Measurements from ENCODE around the gene MAMDC2. TPM values are rescaled to one million over a fixed set of nuclear protein-coding genes. Genes with fewer than 3 reads are reported as not detected.

MAMDC2 gene
- total and polyA plus RNA-seq, 2 of the 4 experiments (the other 2 are of a cell fraction), result 5.0 to 5.2 TPM

- intact Hi-C loops (cut with micrococcal nuclease), result loop anchor here (5.0 to 10.0 kb wide), 4 partner anchors 343 to 806 kb away; partner anchors contain the start of gene APBA1
- H3K36me3 ChIP-seq (ENCODE audit: control insufficient read depth, insufficient read depth, low read length), result no peaks in the 10 kb centered on the region
- POLR2A ChIA-PET (ENCODE audit: unreplicated experiment), result no interaction called here
Measured at GRCh38 chr9:70228118-70228517, 184.5 kb downstream of the MAMDC2 start.

More at GRCh38 chr9:70228118-70228517, 184.5 kb downstream of the MAMDC2 start:
- no peak overlapping the region for H2AFZ ChIP-seq (replicated peaks; ENCODE audit: low read length, poor library complexity)
- BruUV-seq (replicated peaks), result no TSS peak
- WGBS, 2 experiments (ENCODE audit: extremely low coverage in 2 of 2, insufficient read length in 1 of 2), result no CpG with 5 or more reads among the region's 2 CpGs
- H4K5ac ChIP-seq (ENCODE audit: low read depth, low read length), result peak overlapping the region; percentile 26; the same call in 1 of the 2 replicates
- H3K4me1 ChIP-seq (ENCODE audit: control insufficient read depth, insufficient read depth, low read length), result peaks cover 7% of the 10 kb centered on the region
- no peak overlapping the region for H3K27ac ChIP-seq (ENCODE audit: insufficient read depth, low read length)
- no peak overlapping the region for H2BK5ac ChIP-seq (ENCODE audit: low read depth, low read length, poor library complexity, severe bottlenecking)
- CTCF ChIA-PET, result no interaction called here
- no peak overlapping the region for H4K91ac ChIP-seq (ENCODE audit: insufficient read depth, low read depth, low read length)
- no peak overlapping the region for H3K4ac ChIP-seq (ENCODE audit: low read depth, low read length)
- H3K18ac ChIP-seq (ENCODE audit: low read depth, low read length), result no peak overlapping the region
- H2BK120ac ChIP-seq (ENCODE audit: low read depth, low read length), result no peak overlapping the region
- no peak overlapping the region for H2AK5ac ChIP-seq (ENCODE audit: low read depth, low read length)
- dilution Hi-C loops (cut with HindIII; ENCODE audit: low sequenced_read_pairs, unreplicated experiment) (no loop called here), in situ Hi-C loops (cut with MboI; ENCODE audit: low sequenced_read_pairs) (loop anchor here (10.0 to 25.0 kb wide), 4 partner anchors 113 to 803 kb away; partner anchors contain the start of gene APBA1)
- H3K9ac ChIP-seq (ENCODE audit: low read depth, low read length), result no peak overlapping the region
- H3K23ac ChIP-seq (ENCODE audit: low read depth, low read length), result no peak overlapping the region
- TF ChIP-seq MAFK (IDR thresholded peaks at IDR 0.05; ENCODE audit: low read depth, low read length), result peak; percentile 21; the same call in 1 of the 2 replicates
- no peak for TF ChIP-seq ELK1 (IDR thresholded peaks at IDR 0.05; ENCODE audit: borderline replicate concordance, low read depth, low read length)
- no peak for TF ChIP-seq NFE2L2 (IDR thresholded peaks at IDR 0.05; ENCODE audit: low read depth, low read length)
- no peaks in the 10 kb centered on the region for H4K20me1 ChIP-seq (ENCODE audit: insufficient read depth, low read length)
- no peaks in the 10 kb centered on the region for H3K9me3 ChIP-seq (ENCODE audit: control insufficient read depth, insufficient read depth, low read length)
- ATAC-seq (ENCODE audit: low read depth) (no peak), DNase-seq (no peak)
- no peak overlapping the region for H3K4me3 ChIP-seq (ENCODE audit: insufficient read depth, low read depth, low read length)
- H2BK15ac ChIP-seq (ENCODE audit: low read depth, low read length), result no peak overlapping the region
- H3K4me2 ChIP-seq (ENCODE audit: low read depth, low read length), result no peak overlapping the region
- no peak overlapping the region for H3K56ac ChIP-seq (ENCODE audit: extremely low read depth, insufficient read depth, low read length)
- H3K9me1 ChIP-seq (ENCODE audit: insufficient read depth, low read length), result no peaks in the 10 kb centered on the region
- H3K79me1 ChIP-seq (ENCODE audit: low read depth in 1 of 2, low read length in 2 of 2), result peaks cover 0 to 3% of the 10 kb centered on the region in 2 experiments; a peak in 1 of 4 replicates
- H2AK9ac ChIP-seq (replicated peaks; ENCODE audit: low read depth, low read length, poor library complexity), result no peak overlapping the region
- no peak overlapping the region for H2BK20ac ChIP-seq (ENCODE audit: low read depth, low read length)
- H4K8ac ChIP-seq (ENCODE audit: low read depth in 2 of 2, low read length in 2 of 2), result no peak overlapping the region
- H3K27me3 ChIP-seq (ENCODE audit: control insufficient read depth, insufficient read depth, low read length), result no peaks in the 10 kb centered on the region
- H3K14ac ChIP-seq (replicated peaks; ENCODE audit: low read depth, low read length), result no peak overlapping the region

All from IMR-90 (cell line).